GM21367 (cell line): ENCODE measurements around the gene CEP89.
"Not testable (repeated sequence)": the region's sequence is repeated elsewhere in the genome, so short reads cannot be mapped to it uniquely, and the experiment has no call there.

Experiments used
- ATAC-seq: cut with Tn5 transposase; IDR thresholded peaks from one replicate; pipeline ENCODE4 v1.9.1; 2021; ENCODE audit not compliant: unreplicated experiment

Gene CEP89

GRCh38 chr19:32896516-32897214, 75.1 kb downstream of the CEP89 start:
- ATAC-seq = no peak

GRCh38 chr19:32895384-32895783, 76.4 kb downstream of the CEP89 start:
- peak; percentile 67 for ATAC-seq

- no peak for ATAC-seq
Observed at GRCh38 chr19:32891609-32892008, 80.1 kb downstream of the CEP89 start.

GRCh38 chr19:32890841-32891240, 80.9 kb downstream of the CEP89 start:
- ATAC-seq = no peak

GRCh38 chr19:32890326-32890725, 81.4 kb downstream of the CEP89 start:
- no peak for ATAC-seq

GRCh38 chr19:32889137-32889934, 82.4 kb downstream of the CEP89 start:
- ATAC-seq = no peak

GRCh38 chr19:32887572-32888215, 84.1 kb downstream of the CEP89 start:
- ATAC-seq = no peak

GRCh38 chr19:32886241-32886640, 85.5 kb downstream of the CEP89 start:
- no peak for ATAC-seq

- not testable (repeated sequence) for ATAC-seq
Observed at GRCh38 chr19:32885255-32885654, 86.5 kb downstream of the CEP89 start.

GRCh38 chr19:32881766-32882165, 90.0 kb downstream of the CEP89 start:
- no peak for ATAC-seq

GRCh38 chr19:32880622-32881021, 91.1 kb downstream of the CEP89 start:
- ATAC-seq = no peak

GRCh38 chr19:32879741-32880140, 92.0 kb downstream of the CEP89 start:
- no peak for ATAC-seq

GRCh38 chr19:32878988-32879387, 92.8 kb downstream of the CEP89 start:
- no peak for ATAC-seq

- ATAC-seq = no peak
Observed at GRCh38 chr19:32877977-32878745, 93.6 kb downstream of the CEP89 start.

GRCh38 chr19:32877323-32877912, 94.3 kb downstream of the CEP89 start:
- no peak for ATAC-seq

GRCh38 chr19:32876919-32877285, 94.9 kb downstream of the CEP89 start:
- no peak for ATAC-seq

GRCh38 chr19:32876236-32876918, 95.4 kb downstream of the CEP89 start:
- no peak for ATAC-seq

GRCh38 chr19:32875428-32875827, 96.3 kb downstream of the CEP89 start:
- no peak for ATAC-seq

GRCh38 chr19:32874605-32875004, 97.2 kb downstream of the CEP89 start:
- no peak for ATAC-seq

- no peak for ATAC-seq
Observed at GRCh38 chr19:32873247-32873959, 98.4 kb downstream of the CEP89 start.
